DND-41 (cell line): ENCODE data around the gene TFE3.

Experiments
- ATAC-seq: fragments of 200-7000 bp; cut with Tn5 transposase; 3 replicates; pipeline ENCODE4 v1.9.1; 2021; ENCODE audit warnings: low read depth; ENCODE audit not compliant: insufficient read depth
- DNase-seq: peaks from one replicate; pipeline ENCODE4 v3.0.0-alpha.2; 2020
- H2AFZ ChIP-seq: 2 replicates; pipeline ENCODE4 v1.6.0; 2012; ENCODE audit warnings: low read depth, low read length
- H3K27ac ChIP-seq: 2 replicates; pipeline ENCODE4 v1.5.1; 2012; ENCODE audit warnings: low read length, inconsistent platforms
- H3K27me3 ChIP-seq: fragments of 200-600 bp; sonication (generic); 2 replicates; pipeline ENCODE4 v1.6.0; 2012; ENCODE audit warnings: low read length, mild to moderate bottlenecking, inconsistent platforms; ENCODE audit not compliant: insufficient read depth, poor library complexity
- H3K36me3 ChIP-seq: 2 replicates; pipeline ENCODE4 v1.5.1; 2012; ENCODE audit warnings: low read length, inconsistent platforms; ENCODE audit not compliant: insufficient read depth
- H3K4me1 ChIP-seq: 2 replicates; pipeline ENCODE4 v1.5.1; 2012; ENCODE audit warnings: mild to moderate bottlenecking, low read length; ENCODE audit not compliant: insufficient read depth
- H3K4me2 ChIP-seq: 2 replicates; pipeline ENCODE4 v1.6.0; 2012; ENCODE audit warnings: mild to moderate bottlenecking, moderate library complexity, low read length, inconsistent platforms; ENCODE audit not compliant: insufficient read depth
- H3K4me3 ChIP-seq, 2 experiments: fragments of 200-600 bp in 1 of 2; shearing (Covaris generic) in 1 of 2; 2 replicates each; pipeline ENCODE4 v1.5.1; 2012 to 2016; ENCODE audit warnings: inconsistent platforms in 2 of 2, low read length in 2 of 2, mild to moderate bottlenecking in 2 of 2, low read depth in 1 of 2, moderate library complexity in 1 of 2
- H3K79me2 ChIP-seq: 2 replicates; pipeline ENCODE4 v1.6.0; 2012; ENCODE audit warnings: low read length, inconsistent platforms; ENCODE audit not compliant: insufficient read depth
- H3K9ac ChIP-seq: 2 replicates; pipeline ENCODE4 v1.6.0; 2012; ENCODE audit warnings: low read depth, mild to moderate bottlenecking, inconsistent platforms, low read length, moderate library complexity
- H3K9me3 ChIP-seq: 2 replicates; pipeline ENCODE4 v1.5.1; 2012; ENCODE audit warnings: low read length, moderate library complexity, mild to moderate bottlenecking, inconsistent platforms; ENCODE audit not compliant: insufficient read depth, severe bottlenecking
- H4K20me1 ChIP-seq: 2 replicates; pipeline ENCODE4 v1.6.0; 2012; ENCODE audit warnings: low read length; ENCODE audit not compliant: insufficient read depth
- CTCF ChIP-seq: IDR thresholded peaks from 2 replicates; pipeline ENCODE4 v1.5.1; 2012; ENCODE audit warnings: borderline replicate concordance, low read length, moderate library complexity, mild to moderate bottlenecking; ENCODE audit not compliant: poor library complexity, severe bottlenecking; ENCODE audit errors: extremely low read depth
- EZH2 ChIP-seq: IDR thresholded peaks from 3 replicates; pipeline ENCODE4 v1.6.1; 2012; ENCODE audit warnings: borderline replicate concordance, low read depth, mild to moderate bottlenecking, moderate library complexity, low read length, inconsistent platforms; ENCODE audit not compliant: severe bottlenecking

The TFE3 gene

GRCh38 chrX:49066690-49067089 lies 23.5 kb upstream of the TFE3 start:
- Histone ChIP-seq H2AFZ (no peak overlapping the region), H3K9ac (no peak overlapping the region), H4K20me1 (no peaks in the 10 kb centered on the region), H3K4me1 (no peaks in the 10 kb centered on the region), H3K27me3 (no peaks in the 10 kb centered on the region), H3K9me3 (no peaks in the 10 kb centered on the region), H3K36me3 (peaks cover 18% of the 10 kb centered on the region), H3K4me3 (no peak overlapping the region), H3K79me2 (0 out of 2 replicates have a peak, but pooled peaks cover 2% of the 10 kb centered on the region), H3K27ac (no peak overlapping the region), H3K4me2 (no peak overlapping the region)
- DNase-seq (no peak), ATAC-seq (no peak)
- TF ChIP-seq EZH2, result no peak

DNA sequence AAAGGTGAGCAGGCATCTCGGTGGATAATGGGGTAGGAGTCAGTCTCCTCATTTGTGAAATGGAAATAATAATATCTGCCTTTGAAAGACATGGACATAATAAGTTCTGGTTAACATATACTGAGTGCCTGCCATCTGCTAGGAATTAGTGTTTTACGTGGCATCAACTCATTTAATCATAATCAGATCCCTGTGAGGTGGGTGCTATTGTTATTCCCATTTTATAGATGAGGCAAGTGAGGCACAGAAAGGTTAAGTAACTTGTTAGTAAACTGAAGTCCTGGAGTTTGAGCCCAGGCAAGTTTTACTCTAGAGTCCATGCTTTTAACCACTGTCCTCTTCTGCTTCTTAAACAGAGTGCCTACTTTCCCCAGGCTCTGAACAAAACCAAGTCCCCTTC lies 23.1 kb upstream of the TFE3 start:
- DNase-seq (no peak), ATAC-seq (no peak)
- no peaks in the 10 kb centered on the region for H4K20me1 ChIP-seq
- no peak overlapping the region for H3K4me3 ChIP-seq
- no peak overlapping the region for H2AFZ ChIP-seq
- H3K4me2 ChIP-seq, result no peak overlapping the region
- no peaks in the 10 kb centered on the region for H3K4me1 ChIP-seq
- no peak for TF ChIP-seq CTCF
- TF ChIP-seq EZH2, result no peak
- 0 out of 2 replicates have a peak, but pooled peaks cover 2% of the 10 kb centered on the region for H3K79me2 ChIP-seq
- H3K36me3 ChIP-seq, result peaks cover 20% of the 10 kb centered on the region
- H3K27ac ChIP-seq, result no peak overlapping the region
- H3K9ac ChIP-seq, result no peak overlapping the region
- H3K9me3 ChIP-seq, result no peaks in the 10 kb centered on the region
- H3K27me3 ChIP-seq, result no peaks in the 10 kb centered on the region

DNA sequence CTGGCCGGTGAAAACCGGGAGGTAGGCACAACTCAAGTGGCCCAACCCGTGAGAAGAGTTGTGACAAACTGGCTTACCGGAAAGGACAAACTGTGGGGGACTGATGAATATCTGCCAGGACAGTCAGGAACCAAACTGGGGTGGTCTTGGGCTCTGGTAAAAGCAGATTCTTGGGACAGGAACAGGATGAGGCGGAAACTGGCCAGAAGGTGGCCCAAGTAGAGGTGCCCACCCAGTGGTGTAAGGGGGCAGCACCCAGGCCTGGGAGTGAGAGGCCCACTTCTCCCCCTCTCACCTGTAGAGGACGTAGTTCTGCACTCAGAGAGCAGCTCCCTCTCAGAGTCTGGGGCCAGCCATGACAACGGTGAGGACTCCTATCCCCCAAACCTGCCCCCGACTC lies 21.6 kb upstream of the TFE3 start:
- no peak overlapping the region for H3K27ac ChIP-seq
- no peak for DNase-seq
- peaks cover 27% of the 10 kb centered on the region for H3K36me3 ChIP-seq
- H3K27me3 ChIP-seq, result no peaks in the 10 kb centered on the region
- no peaks in the 10 kb centered on the region; the same call in 1 of the 2 replicates for H4K20me1 ChIP-seq
- H3K4me2 ChIP-seq, result no peak overlapping the region
- H3K9me3 ChIP-seq, result no peaks in the 10 kb centered on the region
- H2AFZ ChIP-seq, result no peak overlapping the region
- ATAC-seq, result no peak
- TF ChIP-seq CTCF (no peak), EZH2 (no peak)
- H3K9ac ChIP-seq, result no peak overlapping the region
- H3K4me3 ChIP-seq, result no peak overlapping the region
- H3K79me2 ChIP-seq, result 0 out of 2 replicates have a peak, but pooled peaks cover 2% of the 10 kb centered on the region
- no peaks in the 10 kb centered on the region for H3K4me1 ChIP-seq

GRCh38 chrX:49064303-49064702 lies 21.1 kb upstream of the TFE3 start:
- ATAC-seq, result no peak
- no peak overlapping the region for H2AFZ ChIP-seq
- peaks cover 27% of the 10 kb centered on the region for H3K36me3 ChIP-seq
- H3K9ac ChIP-seq, result no peak overlapping the region
- H4K20me1 ChIP-seq, result no peaks in the 10 kb centered on the region; the same call in 1 of the 2 replicates
- no peaks in the 10 kb centered on the region for H3K4me1 ChIP-seq
- no peaks in the 10 kb centered on the region for H3K9me3 ChIP-seq
- 0 out of 2 replicates have a peak, but pooled peaks cover 2% of the 10 kb centered on the region for H3K79me2 ChIP-seq
- no peak for TF ChIP-seq EZH2
- H3K27ac ChIP-seq, result no peak overlapping the region
- no peak overlapping the region for H3K4me3 ChIP-seq
- no peak for DNase-seq
- H3K4me2 ChIP-seq, result no peak overlapping the region
- no peaks in the 10 kb centered on the region for H3K27me3 ChIP-seq
